Ovary (tissue), 9 donors: ENCODE measurements around the gene NCF2. TPM values are rescaled to one million over a fixed set of nuclear protein-coding genes. Genes with fewer than 3 reads are reported as not detected.
A peak's percentile ranks its signal among the peaks of the same experiment; 100 is the strongest.

Source experiments
- DNase-seq, 5 donors: peaks; one replicate each; pipeline ENCODE4 v3.0.0-alpha.2; 2019 to 2020
- H3K27ac ChIP-seq, 2 donors: fragments of 200-600 bp; one replicate each; pipeline versions ENCODE4 v1.5.1 to v1.8.0; 2019 to 2022
- H3K27me3 ChIP-seq: fragments of 200-600 bp; one replicate; pipeline ENCODE4 v1.8.0; 2022
- H3K36me3 ChIP-seq: fragments of 200-600 bp; sonication (generic); one replicate; pipeline ENCODE4 v1.5.1; 2019
- H3K4me1 ChIP-seq: one replicate; pipeline ENCODE4 v1.8.1; 2013; ENCODE audit warnings: mild to moderate bottlenecking, moderate library complexity; ENCODE audit not compliant: insufficient read depth
- H3K4me3 ChIP-seq: fragments of 200-600 bp; sonication (generic); one replicate; pipeline ENCODE4 v1.5.1; 2017
- H3K9me3 ChIP-seq, 2 donors: fragments of 200-600 bp in 1 of 2; sonication (generic) in 1 of 2; one replicate each; pipeline versions ENCODE4 v1.5.1 to v1.8.1; 2013 to 2019; ENCODE audit warnings: mild to moderate bottlenecking in 1 of 2, moderate library complexity in 1 of 2
- CTCF ChIP-seq, 3 donors: fragments of 450-650 bp in 2 of 3; fragments of 200-600 bp in 1 of 3; IDR thresholded peaks; one replicate each; pipeline versions ENCODE4 v1.5.1 to v1.8.0; 2016 to 2022; ENCODE audit warnings: antibody characterized with exemption in 3 of 3, mild to moderate bottlenecking in 1 of 3
- EP300 ChIP-seq: sonication (generic); formaldehyde crosslinking; IDR thresholded peaks from one replicate; pipeline ENCODE4 v1.6.1; 2017; ENCODE audit warnings: antibody characterized with exemption
- POLR2A ChIP-seq: fragments of 450-650 bp; IDR thresholded peaks from one replicate; pipeline ENCODE4 v1.6.1; 2017; ENCODE audit warnings: antibody characterized with exemption, mild to moderate bottlenecking, moderate library complexity
- WGBS, 3 donors: extraction: QIAGEN DNeasy Blood & Tissue Kit in 1 of 3; methylation state at CpG; one replicate each; pipeline versions ENCODE4 v1.1.5 to v1.1.7; 2013 to 2017; 5-methylcytosine and 5-hydroxymethylcytosine counted together
- intact Hi-C, 4 donors: fragments of 100-400 bp; cut with DNase I; formaldehyde crosslinking; loops; one replicate each; pipeline versions ENCODE4 v1.11.0 to v1.15.1; 2022 to 2023
- polyA plus RNA-seq, 2 donors: library from polyadenylated mRNA; stranded (reverse); fragments of 200-250 nt in 1 of 2; fragments of 350-450 nt in 1 of 2; fragmentation: Illumina TruSeq in 1 of 2; extraction: RNeasy Lipid Tissue Mini Kit (QIAGEN cat#74804) in 1 of 2; gene quantifications; one replicate each; pipeline ENCODE4 v1.2.3, GENCODE V29; 2013 to 2014
- total RNA-seq, 7 donors: library from RNA; depleted of rRNA in 2 of 7; stranded (reverse); fragments of >200 nt in 2 of 7; fragmentation: NEBNext Ultra II Directional in 3 of 7; extraction: Animal tissue kit (Norgen Biotek cat#: 25700) in 3 of 7; gene quantifications; one replicate each; pipeline versions ENCODE4 v1.1.0 to v1.2.4, GENCODE V29; 2016 to 2023
- donor health status: DM: no; HTN: no; CAD: no; lungs with moderate emphysema.
- donor health status: DM: no; HTN: no; CAD: no.
- donor health status: Bipolar disorder and iron deficiency.
- donor health status: DM: yes; HTN: yes; CAD: no.
- donor health status: DM: no; HTN: no; CAD: no.
- donor health status: DM: yes; HTN: yes; CAD: no.

NCF2 gene
- total and polyA plus RNA-seq, 9 donors, result 1.9 to 15.9 (median 3.2) TPM

DNA sequence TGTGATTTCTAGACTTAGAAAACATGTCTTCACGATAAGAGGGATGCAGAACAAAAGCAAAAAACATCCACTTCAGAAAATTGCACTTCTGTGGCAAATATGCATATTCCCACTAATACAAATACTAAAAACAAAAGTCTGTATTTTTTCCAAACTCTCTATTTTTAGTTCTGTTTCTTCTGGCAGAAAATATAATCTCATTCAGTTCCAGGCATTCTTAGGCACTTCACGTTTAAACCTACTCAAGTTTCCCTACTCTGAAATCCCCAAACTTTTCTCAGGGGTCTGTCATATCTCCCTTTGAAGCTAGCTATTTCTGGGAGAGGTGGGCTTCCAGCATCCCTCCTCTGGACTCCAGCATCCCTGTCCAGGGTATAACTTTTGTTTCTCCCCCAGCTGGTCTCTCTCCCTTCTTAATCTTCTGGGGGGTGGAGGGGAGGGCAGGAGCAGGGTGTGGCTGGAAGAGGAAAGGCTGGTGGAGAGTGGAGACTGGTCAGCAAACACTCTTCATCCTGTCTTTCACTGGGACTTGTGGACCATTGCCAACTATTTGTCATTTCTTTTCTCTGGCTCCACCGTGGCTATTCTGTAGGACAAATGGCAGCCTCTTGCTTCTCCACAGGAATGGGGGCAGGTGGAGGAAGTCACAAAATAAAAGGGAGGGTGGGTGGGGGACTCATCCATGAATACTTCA lies 19.6 kb upstream of the NCF2 start:
- TF ChIP-seq POLR2A (no peak), EP300 (no peak), CTCF (IDR thresholded peaks at IDR 0.05) (no peak)
- 4 to 8% (median 4%) methylated on average over 3 of the region's 3 CpGs for WGBS, 3 donors
- Histone ChIP-seq H3K27ac (peak overlapping the region in 1 of 2 donors; percentile 52), H3K4me3 (no peak overlapping the region), H3K36me3 (no peaks in the 10 kb centered on the region), H3K9me3 (no peaks in the 10 kb centered on the region), H3K4me1 (peaks cover 12% of the 10 kb centered on the region), H3K27me3 (no peaks in the 10 kb centered on the region)
- intact Hi-C loops, result no loop called here
- no peak for DNase-seq

- intact Hi-C loops, result no loop called here
- Histone ChIP-seq H3K36me3 (no peaks in the 10 kb centered on the region), H3K9me3 (no peaks in the 10 kb centered on the region), H3K27me3 (no peaks in the 10 kb centered on the region), H3K4me1 (peaks cover 12% of the 10 kb centered on the region), H3K4me3 (no peak overlapping the region), H3K27ac (peak overlapping the region in 1 of 2 donors; percentile 52)
- peak; percentile 38 to 69 (median 54) for DNase-seq
- 6 to 8% (median 7%) methylated on average over 5 of the region's 5 CpGs for WGBS, 3 donors
- TF ChIP-seq CTCF (IDR thresholded peaks at IDR 0.05) (peak in 2 of 3 donors; percentile 57 to 65), POLR2A (no peak)
Measured at GRCh38 chr1:183609313-183609712, 19.1 kb upstream of the NCF2 start.

DNA sequence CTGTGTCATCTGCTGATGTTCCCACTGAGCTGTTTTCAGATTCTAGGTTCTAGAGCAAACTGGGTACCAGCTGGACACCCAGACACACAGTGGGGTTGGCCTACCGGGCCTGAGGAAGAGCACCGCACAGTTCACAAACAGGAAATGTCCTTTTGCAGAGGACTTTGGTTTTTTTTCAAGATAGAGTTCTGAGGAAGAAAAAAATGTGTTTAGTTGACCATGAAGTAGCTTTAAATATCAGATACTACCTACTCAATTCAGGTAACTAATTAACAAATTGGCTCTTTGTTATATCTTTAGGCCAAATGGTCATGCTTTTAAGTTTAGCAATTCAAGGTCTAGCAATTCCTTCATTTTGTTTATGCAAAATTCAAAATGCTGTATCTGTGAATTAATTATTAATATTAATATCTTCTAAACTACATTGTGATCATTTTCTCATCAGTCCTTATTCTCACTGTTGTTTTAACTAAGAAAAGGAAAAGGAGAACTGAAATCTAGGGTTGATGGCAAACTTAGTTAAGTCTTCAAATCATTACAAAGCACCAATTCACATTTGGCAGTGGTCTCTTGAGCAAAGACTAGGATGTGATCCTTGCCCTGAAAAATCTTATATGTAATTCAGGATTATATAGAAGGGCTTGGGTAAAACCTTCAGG lies 17.2 kb upstream of the NCF2 start:
- WGBS, 3 donors, result 72 to 80% (median 74%) methylated on average over 2 of the region's 2 CpGs
- intact Hi-C loops, result no loop called here
- Histone ChIP-seq H3K4me3 (no peak overlapping the region), H3K27me3 (no peaks in the 10 kb centered on the region), H3K4me1 (peaks cover 12% of the 10 kb centered on the region), H3K36me3 (no peaks in the 10 kb centered on the region), H3K27ac (no peak overlapping the region), H3K9me3 (no peaks in the 10 kb centered on the region)
- TF ChIP-seq POLR2A, result no peak
- no peak for DNase-seq

DNA sequence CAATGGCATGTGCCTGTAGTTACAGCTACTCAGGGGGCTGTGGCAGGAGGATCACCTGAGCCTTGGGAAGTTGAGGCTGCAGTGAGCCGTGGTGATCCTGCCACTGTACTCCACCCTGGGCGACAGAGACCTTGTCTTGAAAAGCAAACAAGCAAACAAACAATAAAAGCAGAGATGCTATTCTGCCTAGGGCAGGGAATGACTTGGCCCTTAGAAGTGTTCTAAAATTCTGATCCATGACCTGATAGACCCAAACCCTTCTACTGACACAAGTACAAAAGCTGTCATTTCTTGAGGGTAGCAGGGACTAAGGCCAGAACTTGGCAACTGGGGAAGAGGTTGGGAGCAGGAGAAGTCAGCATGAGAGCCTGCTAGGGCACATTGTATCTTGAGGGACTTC lies 15.6 kb upstream of the NCF2 start:
- no peak overlapping the region for H3K4me3 ChIP-seq
- H3K27ac ChIP-seq, result no peak overlapping the region
- H3K27me3 ChIP-seq, result no peaks in the 10 kb centered on the region
- H3K36me3 ChIP-seq, result no peaks in the 10 kb centered on the region
- WGBS, 3 donors, result 88 to 95% (median 92%) methylated on average over 2 of the region's 2 CpGs
- no peak for TF ChIP-seq EP300
- no peak for TF ChIP-seq POLR2A
- no peak for TF ChIP-seq CTCF (IDR thresholded peaks at IDR 0.05)
- intact Hi-C loops, result no loop called here
- DNase-seq, result no peak
- no peaks in the 10 kb centered on the region for H3K9me3 ChIP-seq
- peaks cover 12% of the 10 kb centered on the region for H3K4me1 ChIP-seq

GRCh38 chr1:183604815-183605214 lies 14.6 kb upstream of the NCF2 start:
- intact Hi-C loops, result no loop called here
- Histone ChIP-seq H3K27ac (no peak overlapping the region), H3K27me3 (no peaks in the 10 kb centered on the region), H3K4me1 (peaks cover 5% of the 10 kb centered on the region), H3K9me3 (no peaks in the 10 kb centered on the region), H3K36me3 (no peaks in the 10 kb centered on the region), H3K4me3 (no peak overlapping the region)
- DNase-seq, result no peak
- WGBS, 3 donors, result 89 to 97% (median 91%) methylated on average over 8 of the region's 8 CpGs
- TF ChIP-seq CTCF (IDR thresholded peaks at IDR 0.05) (no peak), POLR2A (no peak), EP300 (no peak)
